GM18520 (cell line): ENCODE measurements around the gene ABT1.
A peak's percentile ranks its signal among the peaks of the same experiment; 100 is the strongest.
"Not testable (repeated sequence)": the region's sequence is repeated elsewhere in the genome, so short reads cannot be mapped to it uniquely, and the experiment has no call there.

ENCODE experiments used
- ATAC-seq: cut with Tn5 transposase; IDR thresholded peaks from one replicate; pipeline ENCODE4 v1.9.1; 2021; ENCODE audit not compliant: unreplicated experiment

ABT1 gene

DNA sequence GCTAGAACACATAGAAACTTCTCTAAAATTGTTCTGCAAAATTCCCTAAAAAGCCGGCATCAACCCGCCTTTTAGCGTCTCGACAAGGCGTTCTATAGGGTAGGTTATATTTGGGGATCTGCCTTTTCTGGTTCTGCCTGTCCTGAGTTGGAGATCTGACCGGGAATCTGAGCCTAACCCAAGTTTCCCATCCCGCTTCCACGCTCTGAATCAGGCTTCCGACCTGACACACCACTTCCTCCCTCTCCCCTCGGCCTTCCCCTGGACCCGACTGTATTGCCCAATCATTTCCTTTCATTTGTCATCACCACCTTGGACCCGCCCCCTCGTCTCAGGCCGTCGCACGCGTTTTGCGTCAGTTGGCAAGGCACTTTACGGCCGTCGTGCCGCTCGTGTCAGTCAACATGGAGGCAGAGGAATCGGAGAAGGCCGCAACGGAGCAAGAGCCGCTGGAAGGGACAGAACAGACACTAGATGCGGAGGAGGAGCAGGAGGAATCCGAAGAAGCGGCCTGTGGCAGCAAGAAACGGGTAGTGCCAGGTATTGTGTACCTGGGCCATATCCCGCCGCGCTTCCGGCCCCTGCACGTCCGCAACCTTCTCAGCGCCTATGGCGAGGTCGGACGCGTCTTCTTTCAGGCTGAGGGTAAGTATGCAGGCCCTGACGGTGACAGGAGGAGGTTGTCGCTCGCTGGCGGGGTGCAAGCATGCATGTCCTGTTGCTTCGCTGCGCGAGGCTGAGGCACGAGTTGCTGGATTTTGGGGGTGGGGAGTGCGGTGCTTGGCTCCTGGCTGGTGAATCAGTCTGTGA, at the start of gene ABT1:
Gene ABT1, plus strand, starts transcription at position 375 of the 810 bp plus-strand sequence. Its CDS starts 30 bp downstream, at position 405.
- ATAC-seq: peak; percentile 55

DNA sequence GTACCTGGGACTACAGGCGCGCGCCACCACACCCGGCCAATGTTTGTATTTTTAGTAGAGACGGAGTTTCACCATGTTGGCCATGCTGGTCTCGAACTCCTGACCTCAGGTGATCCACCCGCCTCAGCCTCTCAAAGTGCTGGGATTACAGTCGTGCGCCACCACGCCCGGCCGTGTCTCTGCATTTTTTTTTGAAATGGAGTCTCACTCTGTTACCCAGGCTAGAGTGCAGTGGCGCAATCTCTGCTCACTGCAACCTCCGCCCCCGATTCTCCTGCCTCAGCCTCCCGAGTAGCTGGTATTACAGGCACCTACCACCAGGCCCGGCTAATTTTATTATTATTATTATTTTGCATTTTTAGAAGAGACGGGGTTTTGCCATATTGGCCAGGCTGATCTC, 49.4 kb upstream of the ABT1 start:
- not testable (repeated sequence) for ATAC-seq

DNA sequence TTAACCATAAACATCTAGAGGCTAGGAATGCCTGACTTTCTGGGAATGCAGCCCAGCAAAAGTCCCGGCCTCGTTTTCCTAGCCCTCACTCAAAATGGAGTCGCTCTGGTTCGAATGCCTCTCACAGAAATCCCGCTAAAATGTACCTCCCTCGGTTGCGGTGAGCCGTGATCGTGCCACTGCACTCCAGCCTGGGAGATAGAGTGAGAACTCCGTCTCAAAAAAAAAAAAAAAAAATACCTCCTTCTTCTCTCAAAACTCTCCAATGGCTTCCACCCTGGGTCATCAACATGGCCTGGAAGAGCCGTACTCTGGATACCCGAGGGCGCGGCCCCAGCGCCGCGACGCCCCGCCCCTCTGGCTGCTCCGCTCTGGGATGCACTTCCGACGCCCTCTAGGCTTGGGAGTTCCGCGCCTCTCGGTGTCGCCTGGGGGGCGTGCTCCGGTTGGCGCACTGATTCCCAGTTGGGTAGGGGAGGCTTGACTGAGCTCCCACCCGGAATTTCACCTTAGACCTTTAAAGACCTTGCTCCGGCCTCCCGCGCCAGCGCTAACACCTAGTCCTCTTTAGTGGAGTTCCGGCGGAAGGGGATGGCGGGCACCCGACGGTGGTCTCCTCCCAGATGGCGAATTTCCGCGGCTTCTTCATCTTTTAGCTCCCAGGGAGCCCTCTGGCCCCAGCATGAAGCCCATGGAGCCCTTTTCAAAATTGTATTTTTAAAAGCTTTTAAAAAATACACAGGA, 46.3 kb upstream of the ABT1 start:
- ATAC-seq: no peak

DNA sequence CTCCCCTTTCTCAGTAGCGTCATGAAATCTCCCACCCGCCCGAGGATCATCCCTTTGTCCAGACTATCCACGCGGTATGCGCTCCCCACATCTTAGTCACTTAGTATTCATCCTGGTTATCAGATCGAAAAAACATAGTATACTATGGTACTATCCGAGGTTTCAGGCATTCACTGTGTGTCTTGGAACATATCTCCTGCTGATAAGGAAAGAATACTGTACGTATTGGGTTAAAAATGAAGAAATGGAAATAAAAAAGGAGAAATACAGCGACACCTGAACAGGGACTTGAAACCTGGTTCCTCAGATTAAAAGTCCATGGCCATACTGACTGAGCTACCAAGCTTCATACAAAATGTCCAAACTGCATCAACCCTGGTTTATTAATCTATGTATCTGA, 44.5 kb upstream of the ABT1 start:
- ATAC-seq: no peak

DNA sequence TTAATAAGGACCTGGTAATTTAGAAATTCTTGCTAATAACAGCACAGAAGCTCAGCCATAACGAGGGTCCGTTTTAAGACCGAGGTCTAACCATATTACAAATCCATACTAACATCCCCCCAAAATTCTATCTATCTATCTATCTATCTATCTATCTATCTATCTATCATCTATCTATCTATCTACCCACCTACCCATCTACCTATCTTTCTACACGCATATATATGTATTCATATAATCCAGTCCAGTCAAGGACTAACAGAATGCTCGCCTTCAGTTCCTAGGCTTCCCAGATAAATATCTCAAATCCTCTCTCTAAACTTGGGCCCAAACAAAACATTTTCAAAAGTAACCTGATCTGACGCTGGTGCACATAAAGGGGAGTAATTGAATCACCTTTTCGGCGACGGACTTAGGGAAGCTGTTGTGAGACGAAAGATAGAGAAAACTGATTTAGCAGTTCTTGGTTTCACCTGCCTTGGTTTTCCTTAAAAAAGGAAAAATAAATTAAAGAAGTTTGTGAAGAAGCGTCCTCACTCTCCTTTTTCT, 44.0 kb upstream of the ABT1 start:
- ATAC-seq: no peak

DNA sequence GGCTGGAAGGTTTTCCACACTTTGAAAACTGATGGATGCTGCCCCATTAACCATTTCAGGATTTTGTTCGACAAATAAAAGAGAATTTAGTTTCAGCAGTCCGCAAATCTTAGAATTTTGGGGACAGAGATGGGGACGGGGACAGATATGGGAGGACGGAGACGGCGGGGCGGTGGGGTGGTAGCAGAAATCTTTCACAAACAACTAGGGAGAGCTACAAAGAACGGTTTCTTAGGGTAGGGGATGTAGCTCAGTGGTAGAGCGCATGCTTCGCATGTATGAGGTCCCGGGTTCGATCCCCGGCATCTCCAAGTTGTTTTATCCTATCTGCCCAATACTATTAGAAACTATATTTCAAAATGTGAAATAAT, 43.5 kb upstream of the ABT1 start:
- peak; percentile 28 for ATAC-seq

DNA sequence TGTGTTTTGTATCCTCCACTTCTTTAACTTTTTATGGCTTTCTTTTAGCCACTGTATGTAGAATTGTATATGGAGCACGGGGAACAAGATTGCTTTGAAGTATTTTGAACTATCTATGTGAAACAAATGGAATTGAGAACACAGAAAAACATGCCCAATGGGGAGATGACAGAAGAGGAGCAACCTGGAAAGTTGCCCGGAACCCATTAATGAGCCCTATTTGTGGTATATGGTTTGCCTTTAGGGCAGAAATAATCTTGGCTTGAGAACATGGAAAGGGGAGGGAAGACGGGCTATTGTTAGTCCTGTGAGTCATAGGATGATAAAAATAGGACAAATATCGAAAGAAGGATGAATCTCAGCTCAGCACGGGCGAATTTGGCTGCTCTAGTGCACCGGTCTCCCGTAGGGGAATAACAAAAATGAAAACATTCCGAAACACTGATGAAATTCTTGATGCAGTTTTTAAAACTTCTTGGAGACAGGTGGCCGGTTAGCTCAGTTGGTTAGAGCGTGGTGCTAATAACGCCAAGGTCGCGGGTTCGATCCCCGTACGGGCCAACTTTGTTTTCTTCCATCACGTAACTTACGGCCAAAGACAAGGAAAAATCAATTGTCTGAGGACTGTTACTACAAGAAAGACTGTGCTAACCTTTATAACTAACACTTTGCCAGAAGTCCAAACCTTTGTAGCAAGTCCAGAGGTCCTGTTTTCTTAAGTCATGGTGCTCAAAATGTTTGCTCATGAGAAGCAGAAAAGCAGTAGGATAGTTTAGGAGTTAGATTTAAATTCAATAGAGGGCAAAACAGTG, 42.9 kb upstream of the ABT1 start:
- peak; percentile 43 for ATAC-seq

DNA sequence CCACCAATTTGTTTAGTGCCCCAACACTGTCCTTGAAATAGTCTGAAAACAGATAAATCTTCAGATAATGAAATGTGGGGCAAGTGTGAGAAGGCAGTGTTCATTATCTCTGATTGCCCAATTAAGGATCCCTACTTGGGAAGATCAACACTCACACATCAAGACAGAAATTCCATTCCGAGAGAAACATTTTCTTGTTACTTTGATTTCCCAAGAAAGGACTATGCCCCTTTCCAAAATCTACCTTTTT, 42.4 kb upstream of the ABT1 start:
- ATAC-seq: no peak

DNA sequence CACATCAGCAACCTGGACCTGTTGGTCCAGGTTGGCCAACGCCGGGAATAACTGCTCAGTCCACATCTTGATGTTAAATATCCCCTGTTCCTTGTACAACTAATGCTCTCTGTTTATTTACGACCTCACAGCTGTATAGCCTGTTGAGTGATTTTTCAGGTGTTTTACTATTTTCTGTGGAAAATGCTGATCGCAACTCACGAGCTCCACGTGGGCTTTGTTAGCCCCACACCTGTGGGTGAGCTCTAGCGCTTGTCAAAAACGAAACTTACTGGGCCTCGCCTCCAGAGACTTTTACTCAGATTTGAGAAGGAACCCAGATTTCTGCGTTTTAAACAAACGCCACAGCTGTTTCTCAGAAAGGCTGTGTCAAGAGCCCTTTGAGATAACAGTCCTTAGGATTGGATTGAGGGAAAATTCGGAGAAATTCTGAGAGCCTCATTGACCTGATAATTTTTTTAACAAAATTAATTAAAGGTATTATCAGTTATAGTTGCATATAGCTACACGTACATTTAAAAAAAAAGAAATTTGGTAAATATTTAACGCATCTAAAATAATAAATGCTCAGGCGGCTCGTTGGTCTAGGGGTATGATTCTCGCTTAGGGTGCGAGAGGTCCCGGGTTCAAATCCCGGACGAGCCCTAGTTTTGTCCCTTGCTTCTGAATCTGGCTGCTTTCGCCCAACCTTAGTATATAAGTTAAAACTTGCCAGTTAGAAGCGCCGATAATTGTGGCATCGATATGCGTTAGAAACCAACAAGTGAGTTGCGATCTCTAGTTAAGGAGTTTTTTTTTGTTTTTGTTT, 41.9 kb upstream of the ABT1 start:
- no peak for ATAC-seq

DNA sequence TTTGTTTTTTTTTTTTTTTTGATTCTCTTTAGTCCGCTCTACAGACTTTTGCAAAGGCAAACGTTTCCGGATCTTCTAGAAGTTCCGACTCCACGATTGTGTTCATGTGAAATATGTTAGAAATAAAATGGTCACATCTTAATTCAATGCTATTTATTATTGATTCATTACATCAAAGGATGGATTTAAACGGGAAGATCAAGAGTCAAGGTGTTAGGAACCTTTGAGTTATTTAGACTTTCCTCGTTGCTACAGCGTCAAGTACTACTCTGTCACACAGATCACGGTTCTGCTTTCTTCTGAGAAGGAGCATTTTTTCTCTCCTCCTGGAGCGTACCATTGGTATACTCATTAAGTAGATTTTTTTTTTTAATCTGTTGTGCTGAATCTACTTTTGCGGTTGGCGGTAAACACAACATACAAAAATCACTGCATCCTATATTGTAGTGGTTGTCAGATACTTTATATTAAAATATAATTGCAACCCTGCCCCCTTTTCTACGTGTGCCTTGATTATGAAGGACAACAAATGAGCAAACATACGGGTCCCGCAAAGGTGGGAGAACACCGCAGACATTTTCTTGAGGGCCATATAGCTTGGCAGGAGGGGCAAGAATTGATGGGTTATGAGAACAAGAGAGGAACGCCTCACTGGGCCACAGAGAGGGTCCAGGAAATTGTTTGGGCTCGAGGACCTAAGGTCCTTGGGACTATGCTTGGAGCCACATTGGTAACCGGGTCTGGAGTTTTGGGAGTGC, 41.1 kb upstream of the ABT1 start:
- no peak for ATAC-seq

DNA sequence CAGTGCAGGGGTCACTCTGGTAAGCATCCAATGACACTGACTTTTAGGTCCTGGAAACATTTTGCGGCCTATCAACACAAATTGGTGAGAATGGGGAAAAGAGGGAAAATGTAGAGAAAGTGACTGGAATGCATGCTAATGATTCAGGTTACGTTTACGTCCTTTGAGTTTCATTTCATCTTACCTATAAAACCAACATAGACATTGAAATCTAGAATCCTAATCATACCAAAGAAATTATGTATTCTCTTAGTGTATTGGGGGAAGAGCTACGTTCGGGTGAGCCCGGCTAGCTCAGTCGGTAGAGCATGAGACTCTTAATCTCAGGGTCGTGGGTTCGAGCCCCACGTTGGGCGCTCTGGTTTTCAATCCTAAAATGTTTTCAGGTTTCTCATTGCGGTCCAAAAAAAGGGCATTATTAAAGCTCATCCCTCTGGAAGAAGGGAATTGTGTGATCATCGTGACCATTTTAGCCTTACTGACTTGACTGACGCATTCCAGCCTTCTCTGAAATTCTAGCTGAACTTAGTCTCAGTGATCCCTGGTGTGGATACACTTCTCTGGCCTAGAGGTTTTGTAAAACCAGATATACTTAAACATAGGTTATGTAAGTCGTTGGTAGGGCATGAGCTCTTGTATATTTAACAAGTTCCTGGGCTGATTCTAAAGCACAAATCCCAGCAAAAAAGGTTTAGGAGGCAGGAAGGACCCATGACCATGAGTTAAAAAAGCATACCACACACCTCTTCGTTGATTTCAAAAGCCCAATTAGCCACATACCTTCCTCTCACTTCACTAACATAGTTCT, 40.3 kb upstream of the ABT1 start:
- no peak for ATAC-seq

DNA sequence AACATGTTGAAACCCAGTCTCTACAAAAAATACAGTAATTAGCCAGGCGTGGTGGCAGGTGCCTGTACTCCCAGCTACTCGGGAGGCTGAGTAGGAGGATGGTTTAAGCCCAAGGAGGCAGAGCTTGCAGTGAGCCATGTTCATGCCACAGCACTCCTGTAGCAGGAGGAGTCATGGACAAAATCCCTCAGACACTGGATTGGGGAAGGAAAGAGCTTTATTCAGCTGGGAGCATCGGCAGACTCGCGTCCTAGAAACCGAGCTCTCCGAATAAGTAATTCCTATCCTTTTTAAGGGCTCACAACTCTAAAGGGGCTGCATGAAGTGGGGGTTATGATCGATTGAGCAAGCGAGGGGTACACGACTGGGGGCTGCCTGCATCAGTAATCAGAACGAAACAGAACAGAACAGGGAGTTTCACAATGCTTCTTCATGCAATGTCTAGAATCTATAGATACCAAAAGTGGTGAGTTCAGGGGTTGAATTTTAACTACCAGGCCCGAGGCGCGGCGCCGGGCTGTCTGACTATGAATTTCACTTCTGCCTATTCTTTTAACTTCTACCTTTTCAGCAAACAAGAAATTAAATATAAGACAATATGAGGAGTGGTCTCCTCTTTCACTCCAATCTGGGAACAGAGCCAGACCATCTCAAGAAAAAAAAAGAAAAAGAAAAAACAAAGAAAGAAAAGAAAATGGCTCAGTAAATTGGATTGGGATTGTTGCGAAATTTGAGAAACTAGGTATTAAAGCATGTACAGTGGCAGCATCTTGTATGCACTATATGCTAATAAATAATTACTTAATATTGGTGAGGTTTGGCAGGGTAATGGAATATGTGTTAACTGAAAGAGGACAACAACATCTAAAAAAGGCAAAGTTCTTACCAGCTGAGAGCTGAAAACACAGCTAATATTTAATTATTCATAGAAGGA, 35.0 kb upstream of the ABT1 start:
- no peak for ATAC-seq

DNA sequence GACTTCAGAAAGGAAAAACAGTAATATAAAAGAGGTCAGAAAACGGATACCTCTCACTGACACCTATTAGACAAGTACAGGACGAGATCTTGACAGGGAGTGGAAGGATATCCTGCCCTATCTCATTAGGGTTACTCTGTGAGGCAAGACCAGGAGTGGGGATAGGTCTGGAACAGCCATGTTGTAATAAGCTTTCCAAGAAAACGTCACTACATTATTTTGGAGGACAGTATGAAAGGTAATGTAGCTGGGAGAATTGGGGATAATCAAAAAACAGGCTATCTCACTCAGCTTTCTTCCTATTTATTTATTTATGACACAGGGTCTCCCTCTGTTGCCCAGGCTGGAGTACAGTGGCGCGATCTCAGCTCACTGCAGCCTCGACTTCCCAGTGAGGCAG, 33.3 kb upstream of the ABT1 start:
- ATAC-seq: no peak

DNA sequence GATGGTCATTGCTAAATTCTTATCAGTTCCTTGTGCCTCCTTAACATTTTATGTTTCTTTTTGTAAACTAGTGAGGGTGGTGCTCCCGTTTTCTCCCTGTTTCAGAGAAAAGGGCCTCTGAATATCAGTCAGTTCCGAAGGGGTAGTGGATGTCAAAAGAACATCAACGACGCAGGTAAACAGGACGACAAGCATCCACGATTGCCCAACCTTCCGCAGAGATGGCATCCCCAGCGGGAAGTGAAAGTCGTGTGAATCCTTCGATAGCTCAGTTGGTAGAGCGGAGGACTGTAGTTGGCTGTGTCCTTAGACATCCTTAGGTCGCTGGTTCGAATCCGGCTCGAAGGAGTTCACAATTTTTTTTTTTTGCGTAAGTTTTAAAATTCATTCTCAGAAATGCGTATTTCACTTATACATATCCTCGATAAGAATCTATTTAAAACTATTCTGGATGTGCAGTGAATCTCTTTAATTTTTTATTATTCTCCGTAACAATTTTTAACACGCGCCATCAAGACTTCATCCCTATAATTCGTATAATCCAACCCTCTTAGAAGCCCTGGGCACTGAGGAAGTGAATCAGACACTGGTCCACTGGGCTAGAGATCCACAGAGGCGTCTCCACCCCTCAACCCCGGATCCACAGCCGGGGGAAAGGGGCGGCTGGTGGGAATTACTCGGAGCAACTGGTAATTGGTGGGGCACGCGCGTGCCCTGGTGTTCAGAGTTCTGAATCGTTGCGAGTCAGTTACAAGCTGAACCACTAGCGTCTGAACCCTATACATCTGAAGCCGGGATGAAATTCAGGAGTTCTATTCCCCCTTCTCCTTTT, 27.9 kb upstream of the ABT1 start:
- peak; percentile 67 for ATAC-seq

DNA sequence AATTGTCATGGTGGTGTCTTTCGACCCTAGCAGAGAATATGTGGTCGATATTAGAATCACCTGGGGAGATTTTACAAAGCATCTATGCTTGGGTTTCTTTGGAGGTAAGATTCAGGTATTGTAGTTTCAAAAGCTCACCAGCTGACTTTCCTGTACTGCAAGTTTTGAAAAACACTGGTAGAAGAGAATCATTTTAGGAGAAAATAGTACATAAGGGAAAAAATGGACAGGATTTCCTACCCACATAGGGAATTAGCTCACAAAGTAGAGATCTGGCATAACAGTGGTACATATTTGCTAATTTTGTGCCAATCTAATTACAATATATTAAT, 27.4 kb upstream of the ABT1 start:
- ATAC-seq: peak; percentile 3

DNA sequence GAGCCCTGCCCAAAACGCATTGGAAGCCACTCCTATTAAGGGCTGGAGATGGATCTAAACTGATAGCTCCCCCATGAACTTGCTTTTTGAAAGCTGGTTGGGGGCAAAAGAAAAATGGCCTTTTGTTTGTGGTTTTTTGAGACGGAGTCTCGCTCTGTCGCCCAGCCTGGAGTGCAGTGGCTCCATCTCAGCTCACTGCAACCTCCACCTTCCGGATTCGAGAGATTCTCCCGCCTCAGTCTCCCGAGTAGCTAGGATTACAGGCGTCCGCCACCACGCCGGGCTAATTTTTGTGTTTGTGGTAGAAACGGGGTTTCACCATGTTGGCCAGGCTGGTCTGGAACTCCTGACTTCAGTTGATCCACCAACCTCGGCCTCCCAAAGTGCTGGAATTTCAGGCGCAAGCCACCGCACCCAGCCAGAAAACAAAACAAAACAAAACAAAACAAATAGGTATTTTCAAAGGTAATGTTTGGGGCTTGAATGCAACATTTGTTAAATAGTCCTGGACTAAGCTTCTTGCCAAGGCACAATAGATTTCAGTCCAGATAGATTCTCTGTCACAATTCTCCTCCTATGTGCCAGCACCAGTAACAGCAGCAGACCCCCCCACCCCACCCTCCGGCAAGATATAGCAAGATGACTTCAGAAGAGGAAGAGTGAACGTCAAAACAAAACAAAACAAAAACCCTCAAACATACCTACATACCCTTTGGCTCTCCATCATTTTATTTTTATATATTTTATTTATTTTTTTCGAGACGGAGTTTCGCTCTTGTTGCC, 26.5 kb upstream of the ABT1 start:
- ATAC-seq: no peak
